Astrocyte (in vitro differentiated cells and primary cell): ENCODE results near the gene PPP1R14C. TPM values are rescaled to one million over a fixed set of nuclear protein-coding genes. Genes with fewer than 3 reads are reported as not detected.

ENCODE experiments used
- DNase-seq: peaks from one replicate; pipeline ENCODE4 v3.0.0-alpha.2; 2010; ENCODE audit warnings: low read depth
- FAIRE-seq: peaks from 2 replicates; lab custom pipeline; 2011; peaks lifted over from hg19 to GRCh38; lab: Jason Lieb, UNC
- H2AFZ ChIP-seq: 2 replicates; pipeline ENCODE4 v1.6.0; 2012; ENCODE audit warnings: low read depth, low read length, inconsistent platforms
- H3K27ac ChIP-seq: 2 replicates; pipeline ENCODE4 v1.5.1; 2011; ENCODE audit warnings: low read depth, low read length, inconsistent platforms
- H3K27me3 ChIP-seq: 2 replicates; pipeline ENCODE4 v1.6.0; 2011; ENCODE audit warnings: low read length, inconsistent platforms; ENCODE audit not compliant: insufficient read depth
- H3K36me3 ChIP-seq: 2 replicates; pipeline ENCODE4 v1.5.1; 2011; ENCODE audit warnings: low read length, inconsistent platforms; ENCODE audit not compliant: insufficient read depth
- H3K4me1 ChIP-seq: 2 replicates; pipeline ENCODE4 v1.5.1; 2011; ENCODE audit warnings: low read length, inconsistent platforms; ENCODE audit not compliant: insufficient read depth
- H3K4me2 ChIP-seq: 2 replicates; pipeline ENCODE4 v1.6.0; 2012; ENCODE audit warnings: low read length, inconsistent platforms
- H3K4me3 ChIP-seq: 2 replicates; pipeline ENCODE4 v1.5.1; 2011; ENCODE audit warnings: low read depth, mild to moderate bottlenecking, low read length, inconsistent platforms; ENCODE audit not compliant: insufficient read depth
- H3K79me2 ChIP-seq: 2 replicates; pipeline ENCODE4 v1.6.0; 2012; ENCODE audit warnings: mild to moderate bottlenecking, low read length, inconsistent platforms; ENCODE audit not compliant: insufficient read depth
- H3K9ac ChIP-seq: 2 replicates; pipeline ENCODE4 v1.6.0; 2012; ENCODE audit warnings: mild to moderate bottlenecking, low read length, inconsistent platforms
- H3K9me3 ChIP-seq: 2 replicates; pipeline ENCODE4 v1.5.1; 2012; ENCODE audit warnings: low read depth, mild to moderate bottlenecking, low read length, inconsistent platforms; ENCODE audit not compliant: insufficient read depth
- H4K20me1 ChIP-seq: 2 replicates; pipeline ENCODE4 v1.6.0; 2012; ENCODE audit warnings: low read length, inconsistent platforms; ENCODE audit not compliant: insufficient read depth
- H3K27ac Mint-ChIP-seq: one replicate; pipeline ENCODE4 v1.8.0; 2021; ENCODE audit warnings: mild to moderate bottlenecking, mixed read lengths; ENCODE audit not compliant: unreplicated experiment
- H3K27me3 Mint-ChIP-seq: one replicate; pipeline ENCODE4 v1.8.0; 2021; ENCODE audit warnings: low read depth, mixed read lengths; ENCODE audit not compliant: unreplicated experiment
- H3K36me3 Mint-ChIP-seq: one replicate; pipeline ENCODE4 v1.8.0; 2021; ENCODE audit warnings: low read depth, mixed read lengths; ENCODE audit not compliant: unreplicated experiment
- H3K4me1 Mint-ChIP-seq: one replicate; pipeline ENCODE4 v1.8.0; 2021; ENCODE audit warnings: low read depth, mixed read lengths; ENCODE audit not compliant: unreplicated experiment
- H3K4me3 Mint-ChIP-seq: one replicate; pipeline ENCODE4 v1.8.0; 2021; ENCODE audit warnings: mild to moderate bottlenecking, moderate library complexity, mixed read lengths; ENCODE audit not compliant: unreplicated experiment
- H3K9me3 Mint-ChIP-seq: one replicate; pipeline ENCODE4 v1.8.0; 2021; ENCODE audit warnings: mild to moderate bottlenecking, mixed read lengths; ENCODE audit not compliant: unreplicated experiment
- CTCF ChIP-seq: IDR thresholded peaks from 2 replicates; pipeline ENCODE4 v1.5.1; 2011; ENCODE audit warnings: low read depth, mild to moderate bottlenecking, inconsistent platforms, low read length, moderate library complexity; ENCODE audit not compliant: insufficient read depth
- EZH2 ChIP-seq: IDR thresholded peaks from 2 replicates; pipeline ENCODE4 v1.6.1; 2012; ENCODE audit warnings: mild to moderate bottlenecking, low read length, inconsistent platforms; ENCODE audit not compliant: insufficient read depth
- total RNA-seq: library from RNA; stranded (reverse); gene quantifications from 2 replicates; pipeline ENCODE4 v1.2.1, GENCODE V29; 2021

PPP1R14C gene
- total RNA-seq, 1 donor from 2014 or later: 3.9 TPM

- Histone ChIP-seq H4K20me1 (no peaks in the 10 kb centered on the region), H3K27ac (no peak overlapping the region), H3K4me2 (no peak overlapping the region), H3K9me3 (no peaks in the 10 kb centered on the region), H3K36me3 (no peaks in the 10 kb centered on the region), H3K27me3 (no peaks in the 10 kb centered on the region), H3K79me2 (no peaks in the 10 kb centered on the region), H3K4me3 (no peak overlapping the region), H3K9ac (no peak overlapping the region), H3K4me1 (no peaks in the 10 kb centered on the region), H2AFZ (no peak overlapping the region)
- DNase-seq: no peak
- Mint-ChIP-seq H3K4me1 (peaks cover 2% of the 10 kb centered on the region), H3K36me3 (no peaks in the 10 kb centered on the region), H3K27me3 (peaks cover 27% of the 10 kb centered on the region), H3K4me3 (no peak overlapping the region), H3K9me3 (peaks cover 3% of the 10 kb centered on the region), H3K27ac (no peak overlapping the region)
- TF ChIP-seq CTCF (no peak), EZH2 (no peak)
- no peak for FAIRE-seq
Observed at GRCh38 chr6:150124235-150124634, 18.6 kb upstream of the PPP1R14C start.

GRCh38 chr6:150126641-150127291 is 16.1 kb upstream of the PPP1R14C start:
- H3K27me3 Mint-ChIP-seq: peaks cover 34% of the 10 kb centered on the region
- Histone ChIP-seq H3K27ac (no peak overlapping the region), H3K4me3 (no peak overlapping the region), H4K20me1 (no peaks in the 10 kb centered on the region), H3K36me3 (no peaks in the 10 kb centered on the region), H3K9ac (no peak overlapping the region), H3K4me1 (no peaks in the 10 kb centered on the region), H3K27me3 (no peaks in the 10 kb centered on the region), H3K9me3 (no peaks in the 10 kb centered on the region), H2AFZ (no peak overlapping the region), H3K4me2 (no peak overlapping the region), H3K79me2 (no peaks in the 10 kb centered on the region)
- peaks cover 3% of the 10 kb centered on the region for H3K9me3 Mint-ChIP-seq
- H3K36me3 Mint-ChIP-seq: no peaks in the 10 kb centered on the region
- no peak for FAIRE-seq
- no peak overlapping the region for H3K4me3 Mint-ChIP-seq
- H3K27ac Mint-ChIP-seq: no peak overlapping the region
- no peak for DNase-seq
- TF ChIP-seq CTCF (no peak), EZH2 (no peak)
- H3K4me1 Mint-ChIP-seq: no peaks in the 10 kb centered on the region

- Histone ChIP-seq H3K27ac (no peak overlapping the region), H4K20me1 (no peaks in the 10 kb centered on the region), H3K27me3 (no peaks in the 10 kb centered on the region), H2AFZ (no peak overlapping the region), H3K9me3 (no peaks in the 10 kb centered on the region), H3K4me2 (no peak overlapping the region), H3K4me1 (no peaks in the 10 kb centered on the region), H3K36me3 (no peaks in the 10 kb centered on the region), H3K9ac (no peak overlapping the region), H3K4me3 (no peak overlapping the region), H3K79me2 (no peaks in the 10 kb centered on the region)
- TF ChIP-seq EZH2: no peak
- TF ChIP-seq CTCF: no peak
- FAIRE-seq (no peak), DNase-seq (no peak)
- no peak overlapping the region for H3K27ac Mint-ChIP-seq
- no peak overlapping the region for H3K4me3 Mint-ChIP-seq
- peaks cover 33% of the 10 kb centered on the region for H3K27me3 Mint-ChIP-seq
- H3K4me1 Mint-ChIP-seq: no peaks in the 10 kb centered on the region
- H3K36me3 Mint-ChIP-seq: no peaks in the 10 kb centered on the region
- peaks cover 3% of the 10 kb centered on the region for H3K9me3 Mint-ChIP-seq
Observed at GRCh38 chr6:150128425-150128824, 14.4 kb upstream of the PPP1R14C start.
